A204.1 (cell line): ENCODE data around the gene CISTR.
"Not testable (repeated sequence)": the region's sequence is repeated elsewhere in the genome, so short reads cannot be mapped to it uniquely, and the experiment has no call there.

ENCODE experiments used
- FAIRE-seq: peaks from 2 replicates; lab custom pipeline; 2012; peaks lifted over from hg19 to GRCh38; lab: Jason Lieb, UNC

The CISTR gene

DNA sequence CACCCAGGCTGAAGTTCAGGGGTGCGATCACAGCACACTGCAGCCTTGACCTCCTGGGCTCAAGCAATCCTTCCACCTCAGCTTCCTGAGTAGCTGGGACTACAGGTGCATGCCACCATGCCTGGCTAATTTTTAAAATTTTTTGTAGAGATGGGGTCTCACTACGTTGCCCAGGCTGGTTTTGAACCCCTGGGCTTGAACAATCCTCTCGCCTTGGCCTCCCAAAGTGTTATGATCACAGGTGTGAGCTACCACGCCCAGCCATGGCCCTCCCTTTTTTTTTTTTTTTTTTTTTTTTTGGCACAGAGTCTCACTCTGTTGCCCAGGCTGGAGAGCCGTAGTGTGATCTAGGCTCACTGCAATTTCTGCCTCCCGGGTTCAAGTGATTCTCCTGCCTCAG lies 33.2 kb downstream of the CISTR start:
- not testable (repeated sequence) for FAIRE-seq

DNA sequence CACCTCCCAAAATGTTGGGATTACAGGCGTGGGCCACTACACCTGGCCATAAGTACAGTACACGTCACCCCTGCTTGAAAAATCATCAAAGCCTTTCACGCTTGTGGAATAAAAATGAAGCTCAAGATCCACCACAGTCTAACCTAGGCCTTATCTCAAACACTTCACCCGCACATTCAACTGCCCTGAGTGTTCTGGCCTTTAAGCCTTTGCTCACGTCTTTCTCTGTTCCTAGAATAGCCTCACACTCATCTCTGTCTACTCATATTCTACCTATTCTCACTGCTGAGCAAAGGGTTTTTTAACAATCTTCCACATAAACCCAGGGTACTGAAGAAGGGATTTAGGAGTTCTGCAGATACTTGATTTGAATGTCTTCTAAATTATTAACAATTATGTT lies 34.5 kb downstream of the CISTR start:
- FAIRE-seq = no peak

DNA sequence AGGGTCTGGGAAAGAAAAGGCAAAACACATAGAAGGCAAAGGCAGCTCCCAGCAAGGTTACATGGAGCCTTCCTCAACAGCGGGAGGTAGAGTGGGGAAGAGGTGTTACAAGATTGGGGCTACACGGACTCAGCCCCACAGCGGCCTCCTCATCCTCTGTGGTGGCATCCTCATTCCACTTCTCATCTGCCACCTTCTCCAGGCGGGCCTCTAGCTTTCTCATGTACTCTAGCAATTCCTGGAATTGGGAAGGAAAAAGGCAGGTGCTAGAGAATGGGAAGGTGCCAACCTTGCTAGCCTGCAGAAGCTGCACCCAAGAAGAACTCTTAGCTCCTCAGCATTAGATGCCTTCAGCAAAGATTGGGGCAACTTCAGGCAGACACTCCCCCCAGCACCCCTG lies 37.8 kb downstream of the CISTR start:
- FAIRE-seq = no peak

DNA sequence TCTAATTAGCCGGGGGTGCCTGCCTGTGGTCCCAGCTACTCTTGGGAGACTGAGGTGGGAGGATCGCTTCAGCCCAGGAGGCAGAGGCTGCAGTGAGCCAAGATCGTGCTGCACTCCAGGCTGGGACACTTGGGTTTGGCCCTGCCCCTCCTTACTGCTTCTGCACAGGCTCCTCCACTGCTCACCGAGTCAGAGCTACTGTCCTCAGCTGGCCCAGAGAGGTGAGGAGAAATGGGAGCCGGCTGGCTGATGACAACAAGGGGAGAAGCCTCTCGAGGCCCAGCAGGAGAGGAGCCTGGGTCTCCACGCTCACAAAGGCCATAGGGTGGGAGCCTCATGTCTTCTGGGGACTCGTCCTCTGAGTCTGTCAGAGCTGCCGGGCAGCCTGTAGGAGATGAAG lies 38.3 kb downstream of the CISTR start:
- no peak for FAIRE-seq

DNA sequence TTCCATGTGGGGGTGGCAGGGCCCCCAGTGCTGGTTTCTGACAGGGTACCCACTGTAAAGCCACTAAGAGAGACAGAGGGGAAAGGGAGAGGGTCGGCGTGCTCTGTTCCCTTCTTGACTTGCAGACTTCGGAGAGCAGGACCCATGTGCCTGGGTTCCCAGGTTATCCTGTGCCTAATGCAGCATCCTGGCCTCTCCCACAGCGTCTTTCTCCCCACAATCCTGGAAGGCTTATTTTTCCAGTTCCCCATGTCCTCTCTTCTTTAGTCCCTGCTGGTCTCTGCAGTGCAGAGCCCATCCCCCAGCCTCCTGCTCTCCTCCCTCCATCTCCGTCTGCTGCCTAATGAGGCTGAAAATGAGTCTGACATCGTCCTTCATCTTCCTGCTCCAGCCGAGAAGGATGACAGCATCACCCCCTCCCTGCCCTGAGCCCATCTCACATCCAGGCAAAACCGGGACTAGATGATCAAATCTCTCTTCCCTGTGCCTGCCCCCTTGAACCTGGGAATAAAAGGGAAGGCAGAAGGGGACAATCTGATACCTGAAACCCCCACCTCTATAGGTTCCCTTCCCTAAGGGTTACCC lies 39.6 kb downstream of the CISTR start:
- FAIRE-seq = no peak

DNA sequence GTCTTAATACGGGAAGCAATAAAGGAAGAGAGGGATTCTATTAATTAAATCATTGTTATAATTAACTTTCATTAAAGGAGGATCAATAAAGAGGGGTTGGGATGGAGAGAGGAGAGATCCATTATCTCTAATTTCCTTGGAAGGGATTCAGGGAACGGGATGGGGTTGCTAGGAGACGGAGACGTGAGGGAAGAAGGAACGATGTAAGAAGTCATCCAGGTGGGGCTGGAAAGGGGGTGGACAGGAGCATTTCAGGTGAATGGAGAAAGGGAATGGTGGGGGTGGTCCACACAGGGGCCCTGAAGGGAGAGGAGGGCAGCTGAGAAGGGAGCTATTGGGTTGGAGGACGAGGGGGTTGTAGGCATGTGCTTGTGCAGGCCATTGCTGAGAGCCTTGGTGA lies 41.7 kb downstream of the CISTR start:
- no peak for FAIRE-seq

DNA sequence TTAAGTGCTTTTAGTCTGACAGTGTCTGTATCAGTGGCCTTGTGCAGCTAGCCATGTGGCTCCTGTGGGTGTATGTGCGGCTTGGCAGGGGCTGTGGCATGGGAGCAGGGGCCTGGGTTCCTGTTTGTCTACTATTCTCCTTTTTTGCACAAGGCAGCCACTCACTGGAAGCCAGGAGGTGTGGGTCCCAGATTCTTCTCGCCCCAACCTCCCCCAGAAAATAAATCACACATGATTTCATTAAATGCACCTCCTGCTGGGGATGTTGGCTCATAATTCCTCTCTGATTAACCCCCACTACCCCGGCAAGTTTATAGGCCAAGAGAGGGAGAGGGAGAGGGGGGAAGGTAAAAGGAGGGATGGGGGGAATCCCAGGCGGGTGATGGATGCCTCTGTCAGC lies 42.1 kb downstream of the CISTR start:
- FAIRE-seq = no peak

DNA sequence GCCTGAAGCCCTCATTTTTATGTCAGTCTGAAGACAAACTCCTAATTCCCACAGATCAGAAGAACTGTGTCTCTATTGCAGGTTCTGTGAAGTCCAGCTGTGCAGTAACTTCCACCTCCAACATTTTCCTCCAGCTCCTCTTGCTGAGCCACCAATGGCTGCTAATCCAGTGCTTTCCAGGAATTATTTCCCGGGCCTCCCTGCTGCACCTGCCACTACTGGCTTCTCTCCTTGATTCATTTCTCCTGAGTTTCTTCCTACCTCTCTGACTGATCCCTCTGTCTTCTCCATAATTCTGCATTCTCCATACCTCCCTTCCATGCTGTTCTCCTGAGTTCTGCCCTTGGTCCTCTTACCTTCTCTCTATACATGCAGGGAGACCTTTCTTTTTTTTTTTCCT lies 45.7 kb downstream of the CISTR start:
- no peak for FAIRE-seq

DNA sequence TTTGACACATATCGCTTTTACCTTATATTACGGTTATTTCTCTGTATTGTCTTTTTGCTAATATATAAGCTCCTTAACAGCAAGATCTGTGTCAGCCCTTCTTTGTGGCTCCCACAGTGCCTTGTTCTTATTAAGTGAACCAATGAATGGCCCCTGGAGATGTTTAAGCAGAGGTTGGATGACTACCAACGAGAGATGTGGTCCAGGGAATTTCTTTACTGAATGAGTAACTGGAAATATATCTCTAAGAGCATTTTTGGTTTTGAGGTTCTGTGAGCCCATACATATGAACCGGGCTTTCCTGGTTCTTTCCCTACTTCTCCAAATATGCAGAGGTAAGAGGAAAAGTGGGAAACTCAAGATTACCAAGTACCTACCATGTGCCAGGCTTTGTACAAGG lies 48.0 kb downstream of the CISTR start:
- no peak for FAIRE-seq

DNA sequence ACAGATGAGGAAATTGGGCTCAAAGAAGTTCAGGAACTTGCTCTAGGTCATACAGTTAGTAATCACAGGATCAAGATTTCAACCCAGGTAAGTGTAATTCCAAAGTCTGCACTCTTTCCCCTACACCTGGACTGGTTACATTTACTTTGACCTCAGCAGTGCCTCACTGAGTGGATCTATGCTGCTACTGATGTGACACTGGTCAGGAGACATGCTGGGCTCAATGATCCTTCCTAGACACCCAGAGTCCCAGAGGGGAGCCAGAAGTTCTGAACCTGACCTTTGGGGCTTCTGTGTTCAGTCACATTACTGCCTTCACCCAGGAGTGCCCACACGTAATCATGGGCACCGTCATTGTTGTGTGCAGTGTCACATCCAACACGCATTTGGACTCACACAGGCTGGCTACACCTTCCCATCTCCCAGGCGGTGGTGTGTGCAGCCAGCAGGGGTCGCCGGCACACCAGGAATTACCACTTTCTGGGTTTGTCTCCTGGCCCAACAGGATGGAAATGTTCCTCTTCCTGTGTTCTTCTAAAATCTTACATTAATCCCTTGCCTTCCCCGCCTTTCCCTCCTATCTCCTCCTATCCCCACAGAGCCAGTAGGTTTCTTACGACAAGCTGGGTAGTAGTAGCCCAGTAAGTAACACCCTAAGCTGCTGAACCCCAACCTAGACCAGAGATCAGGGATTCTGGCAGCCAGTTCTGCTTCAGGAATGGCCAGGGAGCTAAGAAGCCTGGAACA lies 50.1 kb downstream of the CISTR start:
- no peak for FAIRE-seq

DNA sequence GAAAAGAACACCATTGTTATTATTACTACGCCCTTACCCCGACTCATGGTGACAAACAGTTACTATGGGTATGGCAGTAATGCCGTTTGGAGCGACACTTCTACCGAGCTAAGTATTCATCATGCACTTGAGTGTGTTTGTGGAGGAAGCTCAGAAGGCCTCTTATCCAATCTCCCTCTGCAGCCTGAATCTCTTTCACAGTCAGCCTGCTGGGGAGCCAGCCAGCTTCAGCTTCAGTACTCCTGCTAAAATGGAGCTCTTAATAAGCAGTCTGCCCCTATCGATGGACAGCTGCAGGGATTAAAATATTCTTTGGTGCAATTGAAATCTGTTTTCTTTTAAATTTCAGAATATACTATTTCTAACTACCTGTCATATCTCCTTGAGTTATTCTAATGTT lies 51.2 kb downstream of the CISTR start:
- no peak for FAIRE-seq

DNA sequence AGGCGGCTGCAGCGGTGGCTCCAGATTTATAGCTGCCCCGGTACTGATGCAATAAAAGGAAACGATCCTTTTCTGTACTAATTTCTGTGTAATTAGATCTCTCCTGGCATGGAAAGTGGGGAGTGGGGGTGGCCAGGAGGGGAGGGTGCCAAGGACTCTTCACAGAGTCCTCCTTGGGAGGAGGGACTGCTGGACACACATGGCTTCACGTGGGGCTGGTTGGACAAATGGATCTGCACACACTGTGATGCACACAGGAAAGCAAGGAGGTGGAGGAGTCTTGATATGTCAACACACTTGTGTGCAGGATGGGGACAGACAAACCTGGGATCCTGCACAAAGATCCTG lies 52.1 kb downstream of the CISTR start:
- no peak for FAIRE-seq

DNA sequence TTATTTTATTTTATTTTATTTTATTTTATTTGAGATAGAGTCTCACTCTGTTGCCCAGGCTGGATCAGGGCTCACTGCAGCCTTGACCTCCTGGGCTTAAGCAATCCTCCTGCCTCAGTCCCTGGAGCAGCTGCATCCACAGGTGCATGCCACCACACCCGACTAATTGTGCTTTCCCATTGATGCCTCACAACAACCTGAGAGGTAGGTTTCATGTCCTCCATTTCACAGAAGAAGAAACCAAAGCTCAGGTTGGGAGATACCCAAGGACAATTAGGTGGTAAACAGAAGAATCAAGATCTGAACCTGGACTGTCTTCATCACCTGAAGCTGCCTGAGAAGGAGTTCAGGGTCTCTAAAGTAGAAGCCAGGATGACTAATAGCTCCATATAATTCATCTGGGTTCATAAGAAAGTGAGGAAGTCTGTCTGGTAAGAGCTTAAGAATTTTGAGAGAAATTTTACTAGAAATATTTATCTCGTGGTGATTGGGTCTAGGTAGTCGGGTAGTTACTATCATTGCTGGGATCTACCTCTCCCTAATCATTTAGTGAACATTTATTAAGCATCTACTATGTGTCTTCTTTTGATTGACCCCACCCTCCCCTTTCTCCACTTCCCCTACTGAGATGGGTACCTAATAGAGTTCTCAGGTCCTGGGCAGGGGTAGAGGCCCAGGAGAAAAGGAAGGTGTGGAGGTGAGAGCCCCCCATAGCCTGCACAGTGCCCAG lies 52.7 kb downstream of the CISTR start:
- no peak for FAIRE-seq

DNA sequence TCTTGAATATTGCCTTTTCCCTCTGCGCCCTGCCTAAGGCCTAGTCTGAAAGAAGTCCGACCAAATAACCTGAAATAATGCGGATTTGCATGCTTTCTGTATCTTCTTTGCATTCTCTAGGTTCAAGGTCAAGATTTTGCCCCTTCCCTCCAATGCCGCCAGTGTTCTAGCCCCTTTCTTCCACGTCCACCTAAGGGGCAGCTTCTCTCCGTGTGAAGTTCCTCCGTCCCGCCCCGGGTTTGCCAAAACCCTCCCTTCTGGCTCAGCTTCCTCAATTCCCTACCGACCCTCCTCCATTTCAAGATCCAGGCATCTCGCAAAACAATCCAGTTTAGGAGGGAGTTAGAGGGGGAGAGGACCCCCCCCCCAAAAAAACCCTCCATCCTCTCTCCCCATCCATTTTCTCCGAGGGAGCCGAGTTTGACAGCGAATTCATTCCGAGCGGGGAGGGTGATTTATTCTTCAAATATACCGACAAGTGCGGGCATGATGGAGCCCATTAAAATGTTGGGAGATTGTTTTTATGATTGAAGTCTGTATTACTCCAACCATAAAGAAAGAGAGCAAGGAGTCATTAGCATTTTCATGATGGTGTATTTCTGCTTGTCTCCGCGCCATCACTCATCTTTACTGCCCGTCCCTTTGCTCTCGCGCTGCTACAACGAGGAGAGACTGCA lies 55.0 kb downstream of the CISTR start:
- no peak for FAIRE-seq
